GM18870 (cell line): ENCODE data around the gene DHRS7C.

Source experiments
- ATAC-seq: cut with Tn5 transposase; IDR thresholded peaks from one replicate; pipeline ENCODE4 v1.9.1; 2021; ENCODE audit warnings: moderate library complexity; ENCODE audit not compliant: unreplicated experiment

The DHRS7C gene

GRCh38 chr17:9767432-9767991 lies 23.9 kb downstream of the DHRS7C start:
- no peak for ATAC-seq

- ATAC-seq, result no peak
Measured at GRCh38 chr17:9766970-9767369, 24.4 kb downstream of the DHRS7C start.

GRCh38 chr17:9765322-9765721 lies 26.1 kb downstream of the DHRS7C start:
- ATAC-seq, result no peak

- no peak for ATAC-seq
Measured at GRCh38 chr17:9763643-9764042, 27.7 kb downstream of the DHRS7C start.

DNA sequence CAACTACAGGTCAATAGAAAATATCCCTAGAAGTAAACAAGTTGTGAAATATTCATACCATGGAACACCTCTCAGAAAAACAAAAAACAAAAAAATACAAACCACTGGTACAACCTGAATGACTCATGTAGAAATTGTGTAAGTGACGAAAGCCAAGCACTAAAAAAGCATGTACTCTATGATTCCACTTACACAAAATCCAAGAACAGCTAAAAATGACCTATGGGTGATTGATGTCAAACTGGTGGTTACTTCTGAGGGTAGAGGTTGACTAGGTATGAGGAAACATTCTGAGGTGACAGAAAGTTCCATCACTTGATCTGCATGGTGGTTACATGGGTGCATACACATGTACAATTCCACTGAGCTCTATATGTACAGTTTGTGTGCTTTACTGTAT lies 31.1 kb downstream of the DHRS7C start:
- no peak for ATAC-seq

GRCh38 chr17:9755083-9755482 lies 36.3 kb downstream of the DHRS7C start:
- ATAC-seq, result no peak

- no peak for ATAC-seq
Measured at GRCh38 chr17:9750524-9750923, 40.9 kb downstream of the DHRS7C start.

DNA sequence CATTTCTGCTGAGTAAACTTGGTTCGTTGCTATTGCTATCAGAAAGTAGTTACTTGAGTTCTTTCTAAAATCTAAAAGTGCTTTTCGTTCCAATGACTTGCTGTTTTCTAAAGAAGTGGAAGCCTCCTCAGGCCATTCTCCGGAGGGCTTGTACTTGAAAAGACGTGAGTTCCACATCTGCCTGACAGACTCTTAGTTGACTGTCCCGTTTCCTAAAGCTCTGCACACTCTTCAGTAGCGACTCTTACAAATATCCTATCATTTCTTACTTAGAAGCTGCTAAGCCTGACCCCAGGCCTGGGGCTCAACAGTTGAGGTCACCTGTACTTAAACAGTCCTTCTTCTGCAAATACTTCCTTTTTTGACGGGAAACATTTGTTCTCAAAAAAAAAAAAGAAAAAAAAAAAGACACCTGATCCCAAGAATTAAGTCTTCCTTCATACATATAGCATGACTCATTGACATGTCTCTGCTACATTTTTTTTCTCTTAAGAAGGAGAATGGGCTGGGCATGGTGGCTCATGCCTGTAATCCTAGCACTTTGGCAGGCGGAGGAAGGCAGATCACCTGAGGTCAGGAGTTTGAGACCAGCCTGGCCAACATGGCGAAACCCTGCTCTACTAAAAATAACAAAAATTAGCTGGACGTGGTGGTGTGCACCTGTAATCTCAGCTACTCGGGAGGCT lies 61.5 kb downstream of the DHRS7C start:
- ATAC-seq, result no peak

DNA sequence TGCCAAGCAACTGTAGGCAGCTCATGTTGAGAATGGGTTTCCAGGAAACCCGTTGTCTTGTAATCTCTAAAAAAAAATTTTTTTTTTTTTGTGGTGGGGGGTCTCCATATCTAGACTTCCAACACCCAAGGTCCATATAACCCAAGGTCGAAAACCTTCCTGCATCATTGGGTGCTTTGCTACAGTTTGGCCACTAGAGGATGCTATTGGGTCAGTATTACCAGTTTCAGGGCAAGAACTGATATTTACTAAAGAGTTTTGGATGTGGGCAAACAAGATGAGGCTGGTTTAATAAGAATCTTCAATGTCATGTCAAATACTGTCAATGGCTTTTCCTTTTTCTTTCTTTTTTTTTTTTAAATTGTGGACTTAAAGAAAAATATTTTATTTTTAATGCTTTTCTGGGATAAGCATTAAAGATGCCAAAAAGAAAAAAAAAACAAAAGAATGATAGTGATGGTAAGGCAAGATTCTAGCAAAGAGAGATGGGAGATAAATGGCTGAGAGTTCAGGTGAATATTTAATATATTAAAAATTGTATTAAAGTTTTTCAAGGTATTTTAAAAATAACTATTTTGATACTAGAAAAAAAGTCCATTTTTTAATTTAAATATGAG lies 62.2 kb downstream of the DHRS7C start:
- no peak for ATAC-seq

- ATAC-seq, result no peak
Measured at GRCh38 chr17:9728564-9728963, 62.8 kb downstream of the DHRS7C start.

DNA sequence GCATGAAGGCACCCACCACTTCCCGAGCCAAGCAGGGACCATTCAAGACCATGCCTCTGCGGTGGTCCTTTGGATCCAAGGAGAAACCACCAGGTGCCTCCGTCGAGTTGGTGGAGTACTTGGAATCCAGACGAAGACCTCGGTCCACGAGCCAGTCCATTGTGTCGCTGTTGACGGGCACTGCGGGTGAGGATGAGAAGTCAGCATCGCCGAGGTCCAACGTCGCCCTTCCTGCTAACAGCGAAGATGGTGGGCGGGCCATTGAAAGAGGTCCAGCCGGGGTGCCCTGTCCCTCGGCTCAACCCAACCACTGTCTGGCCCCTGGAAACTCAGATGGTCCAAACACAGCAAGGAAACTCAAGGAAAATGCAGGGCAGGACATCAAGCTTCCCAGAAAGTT lies 63.4 kb downstream of the DHRS7C start:
- ATAC-seq, result no peak

- ATAC-seq, result no peak
Measured at GRCh38 chr17:9726291-9726690, 65.1 kb downstream of the DHRS7C start.

- ATAC-seq, result no peak
Measured at GRCh38 chr17:9725575-9725974, 65.8 kb downstream of the DHRS7C start.
